ENCODE data around the gene CRY2.

CRY2 gene

GRCh38 chr11:45930951-45931570 is 83.8 kb downstream of the CRY2 start:
- no peak for DNase-seq (ENCODE audit: low read depth in 2 of 2)

DNA sequence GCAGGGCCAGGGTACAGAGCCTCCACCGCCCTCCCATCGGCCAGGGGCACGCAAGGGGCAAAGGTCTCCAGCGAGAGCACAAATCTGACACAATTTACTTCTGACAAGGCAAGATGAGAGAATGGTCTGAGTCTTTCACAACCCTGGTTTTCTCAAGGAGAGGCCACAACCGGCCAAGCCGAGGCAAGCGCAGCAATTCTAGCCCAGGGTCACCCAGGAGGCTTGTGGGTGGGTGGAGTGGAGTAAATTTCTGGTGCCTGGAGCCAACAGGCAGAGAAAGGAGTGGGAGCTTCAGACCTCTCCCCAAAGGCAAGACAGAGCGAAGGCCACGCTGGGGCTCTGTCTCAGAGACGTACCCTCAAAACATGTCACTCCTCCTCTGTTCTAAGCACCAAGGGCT is 84.5 kb downstream of the CRY2 start:
- DNase-seq (ENCODE audit: low read depth in 2 of 2): no peak

DNA sequence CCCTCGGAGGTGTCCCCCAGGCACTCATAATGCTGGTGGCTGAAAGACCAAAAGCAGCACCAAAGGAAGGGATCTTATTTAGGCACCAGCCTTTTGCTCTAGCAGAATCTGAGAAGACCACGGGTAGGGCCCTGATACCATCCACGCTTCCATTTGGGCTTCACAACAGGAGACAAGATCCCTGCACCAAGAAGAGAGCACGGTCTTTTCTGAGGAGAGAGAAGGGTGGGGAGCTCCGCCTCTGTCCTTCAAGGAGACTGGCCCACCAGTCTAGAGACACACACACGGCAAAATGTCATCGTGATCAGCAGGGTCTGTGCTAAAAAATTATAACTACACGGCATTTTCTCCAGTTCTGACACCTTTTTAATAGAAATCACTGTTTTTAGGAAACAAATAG is 84.9 kb downstream of the CRY2 start:
- no peak for DNase-seq (ENCODE audit: low read depth in 2 of 2)
